ENCODE data around the gene MRTFA. TPM values are rescaled to one million over a fixed set of nuclear protein-coding genes. Genes with fewer than 3 reads are reported as not detected.
A peak's percentile ranks its signal among the peaks of the same experiment; 100 is the strongest.

The MRTFA gene
- total and polyA plus RNA-seq, 8 donors: 22.5 to 58.0 (median 26.5) TPM

GRCh38 chr22:40641269-40641668 lies 4.8 kb upstream of the MRTFA start:
- intact Hi-C loops (cut with DNase I): loop anchor here in 1 of 2 donors (10.0 kb wide), 1 partner anchor 116 kb away; no protein-coding TSS in a partner anchor

GRCh38 chr22:40638261-40638660 lies 1.7 kb upstream of the MRTFA start:
- no peaks in the 10 kb centered on the region for H3K9me3 ChIP-seq
- H3K27ac ChIP-seq: peak overlapping the region in 1 of 2 donors; percentile 94
- DNase-seq (no peak), ATAC-seq (no peak)
- no peak for TF ChIP-seq CTCF (IDR thresholded peaks at IDR 0.05)
- no peaks in the 10 kb centered on the region for H3K36me3 ChIP-seq
- H3K4me3 ChIP-seq: no peak overlapping the region
- intact Hi-C loops (cut with DNase I): no loop called here
- H3K27me3 ChIP-seq: no peaks in the 10 kb centered on the region
- peaks cover 12 to 35% of the 10 kb centered on the region in 2 donors for H3K4me1 ChIP-seq

More at GRCh38 chr22:40641269-40641668, 4.8 kb upstream of the MRTFA start:
- DNase-seq (no peak), ATAC-seq (no peak)
- Histone ChIP-seq H3K4me1 (peaks cover 5 to 23% of the 10 kb centered on the region in 2 donors), H3K9me3 (no peaks in the 10 kb centered on the region), H3K4me3 (no peak overlapping the region), H3K27me3 (no peaks in the 10 kb centered on the region), H3K27ac (no peak overlapping the region), H3K36me3 (no peaks in the 10 kb centered on the region)
- TF ChIP-seq CTCF (IDR thresholded peaks at IDR 0.05): no peak

GRCh38 chr22:40637183-40638150 lies 948 bp upstream of the MRTFA start:
- Histone ChIP-seq H3K4me1 (peaks cover 12 to 37% of the 10 kb centered on the region in 2 donors), H3K27ac (peak overlapping the region; percentile 91 to 94), H3K27me3 (no peaks in the 10 kb centered on the region), H3K36me3 (no peaks in the 10 kb centered on the region), H3K9me3 (no peaks in the 10 kb centered on the region), H3K4me3 (peak overlapping the region; percentile 96 to 98)
- TF ChIP-seq CTCF (IDR thresholded peaks at IDR 0.05): no peak
- peak; percentile 31 for ATAC-seq
- DNase-seq: peak in 2 of 4 donors; percentile 71 to 84
- intact Hi-C loops (cut with DNase I): no loop called here

- ATAC-seq: peak; percentile 32
- Histone ChIP-seq H3K9me3 (no peaks in the 10 kb centered on the region), H3K27ac (peak overlapping the region; percentile 86 to 94), H3K27me3 (no peaks in the 10 kb centered on the region), H3K4me1 (peaks cover 12 to 40% of the 10 kb centered on the region in 2 donors), H3K36me3 (no peaks in the 10 kb centered on the region), H3K4me3 (peak overlapping the region; percentile 96 to 98)
- TF ChIP-seq CTCF (IDR thresholded peaks at IDR 0.05): no peak
- no peak for DNase-seq
- intact Hi-C loops (cut with DNase I): no loop called here
These were observed 559 bp downstream of the MRTFA start for GRCh38 chr22:40635940-40636379.

Measured in left lung (tissue), 10 donors.